Measurements from ENCODE around the gene KLF13. TPM values are rescaled to one million over a fixed set of nuclear protein-coding genes. Genes with fewer than 3 reads are reported as not detected.
"Not testable (repeated sequence)": the region's sequence is repeated elsewhere in the genome, so short reads cannot be mapped to it uniquely, and the experiment has no call there.

Gene KLF13
- total RNA-seq, 1 experiment from 2014 or later: 12.0 TPM

GRCh38 chr15:31345606-31346366 is 19.2 kb downstream of the KLF13 start:
- DNase-seq (ENCODE audit: low spot score): no peak

- no peak for DNase-seq (ENCODE audit: low spot score)
Observed at GRCh38 chr15:31346367-31347066, 19.9 kb downstream of the KLF13 start.

- DNase-seq (ENCODE audit: low spot score): no peak
Observed at GRCh38 chr15:31347067-31347975, 20.7 kb downstream of the KLF13 start.

- no peak for DNase-seq (ENCODE audit: low spot score)
Observed at GRCh38 chr15:31347981-31348803, 21.6 kb downstream of the KLF13 start.

- DNase-seq (ENCODE audit: low spot score): no peak
Observed at GRCh38 chr15:31349233-31350141, 22.9 kb downstream of the KLF13 start.

- DNase-seq (ENCODE audit: low spot score): no peak
Observed at GRCh38 chr15:31350771-31351170, 24.1 kb downstream of the KLF13 start.

GRCh38 chr15:31352339-31352751 is 25.7 kb downstream of the KLF13 start:
- no peak for DNase-seq (ENCODE audit: low spot score)

- peak; percentile 50 for DNase-seq (ENCODE audit: low spot score)
Observed at GRCh38 chr15:31352911-31353811, 26.5 kb downstream of the KLF13 start.

GRCh38 chr15:31353931-31354330 is 27.3 kb downstream of the KLF13 start:
- no peak for DNase-seq (ENCODE audit: low spot score)

- DNase-seq (ENCODE audit: low spot score): not testable (repeated sequence)
Observed at GRCh38 chr15:31356097-31356496, 29.5 kb downstream of the KLF13 start.

- DNase-seq (ENCODE audit: low spot score): no peak
Observed at GRCh38 chr15:31357148-31357547, 30.5 kb downstream of the KLF13 start.

GRCh38 chr15:31358163-31358562 is 31.5 kb downstream of the KLF13 start:
- no peak for DNase-seq (ENCODE audit: low spot score)

GRCh38 chr15:31358957-31359701 is 32.5 kb downstream of the KLF13 start:
- DNase-seq (ENCODE audit: low spot score): no peak

GRCh38 chr15:31359702-31360111 is 33.1 kb downstream of the KLF13 start:
- DNase-seq (ENCODE audit: low spot score): no peak

- DNase-seq (ENCODE audit: low spot score): no peak
Observed at GRCh38 chr15:31360158-31360561, 33.5 kb downstream of the KLF13 start.

GRCh38 chr15:31360843-31361763 is 34.5 kb downstream of the KLF13 start:
- DNase-seq (ENCODE audit: low spot score): no peak
